ENCODE results near the gene LHFPL3. TPM values are rescaled to one million over a fixed set of nuclear protein-coding genes. Genes with fewer than 3 reads are reported as not detected.

Gene LHFPL3
- total RNA-seq, 2 donors from 2014 or later, result not detected

DNA sequence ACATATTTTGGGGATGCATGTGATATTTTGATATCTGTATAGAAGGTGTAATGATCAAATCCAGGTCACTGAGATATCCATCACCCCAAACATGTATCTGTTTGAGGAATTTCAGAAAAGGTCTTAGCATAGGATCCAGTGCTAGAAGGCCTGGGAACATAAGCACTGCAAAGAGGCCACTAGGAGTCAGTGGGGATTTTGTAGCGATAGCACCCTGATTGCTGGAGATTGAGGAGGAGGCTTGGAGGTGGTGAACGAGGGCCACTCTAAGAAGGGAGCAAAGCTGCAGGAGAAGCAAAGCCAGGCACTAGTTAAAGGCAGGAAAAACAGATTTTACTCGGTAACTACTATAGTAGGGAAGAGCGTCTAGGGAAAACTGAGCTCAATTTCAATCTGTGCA lies 324.0 kb downstream of the LHFPL3 start:
- Histone ChIP-seq H3K9me3 (no peaks in the 10 kb centered on the region), H3K27ac (no peak overlapping the region), H3K36me3 (no peaks in the 10 kb centered on the region), H3K4me3 (no peak overlapping the region), H3K27me3 (no peaks in the 10 kb centered on the region), H3K4me1 (no peaks in the 10 kb centered on the region)
- no peak for DNase-seq (ENCODE audit: low spot score)
- TF ChIP-seq, protein P1, sequence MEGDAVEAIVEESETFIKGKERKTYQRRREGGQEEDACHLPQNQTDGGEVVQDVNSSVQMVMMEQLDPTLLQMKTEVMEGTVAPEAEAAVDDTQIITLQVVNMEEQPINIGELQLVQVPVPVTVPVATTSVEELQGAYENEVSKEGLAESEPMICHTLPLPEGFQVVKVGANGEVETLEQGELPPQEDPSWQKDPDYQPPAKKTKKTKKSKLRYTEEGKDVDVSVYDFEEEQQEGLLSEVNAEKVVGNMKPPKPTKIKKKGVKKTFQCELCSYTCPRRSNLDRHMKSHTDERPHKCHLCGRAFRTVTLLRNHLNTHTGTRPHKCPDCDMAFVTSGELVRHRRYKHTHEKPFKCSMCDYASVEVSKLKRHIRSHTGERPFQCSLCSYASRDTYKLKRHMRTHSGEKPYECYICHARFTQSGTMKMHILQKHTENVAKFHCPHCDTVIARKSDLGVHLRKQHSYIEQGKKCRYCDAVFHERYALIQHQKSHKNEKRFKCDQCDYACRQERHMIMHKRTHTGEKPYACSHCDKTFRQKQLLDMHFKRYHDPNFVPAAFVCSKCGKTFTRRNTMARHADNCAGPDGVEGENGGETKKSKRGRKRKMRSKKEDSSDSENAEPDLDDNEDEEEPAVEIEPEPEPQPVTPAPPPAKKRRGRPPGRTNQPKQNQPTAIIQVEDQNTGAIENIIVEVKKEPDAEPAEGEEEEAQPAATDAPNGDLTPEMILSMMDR (IDR thresholded peaks at IDR 0.05), result no peak

GRCh38 chr7:104652865-104653264 lies 324.5 kb downstream of the LHFPL3 start:
- H3K9me3 ChIP-seq, result no peaks in the 10 kb centered on the region
- H3K27me3 ChIP-seq, result no peaks in the 10 kb centered on the region
- TF ChIP-seq, protein P1 (IDR thresholded peaks at IDR 0.05), result no peak
- DNase-seq (ENCODE audit: low spot score), result no peak
- H3K4me3 ChIP-seq, result no peak overlapping the region
- H3K4me1 ChIP-seq, result no peaks in the 10 kb centered on the region
- H3K36me3 ChIP-seq, result no peaks in the 10 kb centered on the region
- no peak overlapping the region for H3K27ac ChIP-seq

- H3K9me3 ChIP-seq, result no peaks in the 10 kb centered on the region
- H3K27ac ChIP-seq, result no peak overlapping the region
- H3K36me3 ChIP-seq, result no peaks in the 10 kb centered on the region
- TF ChIP-seq, protein P1 (IDR thresholded peaks at IDR 0.05), result no peak
- H3K4me3 ChIP-seq, result no peak overlapping the region
- no peaks in the 10 kb centered on the region for H3K4me1 ChIP-seq
- DNase-seq (ENCODE audit: low spot score), result no peak
- no peaks in the 10 kb centered on the region for H3K27me3 ChIP-seq
These were observed 325.5 kb downstream of the LHFPL3 start for GRCh38 chr7:104653825-104654401.

DNA sequence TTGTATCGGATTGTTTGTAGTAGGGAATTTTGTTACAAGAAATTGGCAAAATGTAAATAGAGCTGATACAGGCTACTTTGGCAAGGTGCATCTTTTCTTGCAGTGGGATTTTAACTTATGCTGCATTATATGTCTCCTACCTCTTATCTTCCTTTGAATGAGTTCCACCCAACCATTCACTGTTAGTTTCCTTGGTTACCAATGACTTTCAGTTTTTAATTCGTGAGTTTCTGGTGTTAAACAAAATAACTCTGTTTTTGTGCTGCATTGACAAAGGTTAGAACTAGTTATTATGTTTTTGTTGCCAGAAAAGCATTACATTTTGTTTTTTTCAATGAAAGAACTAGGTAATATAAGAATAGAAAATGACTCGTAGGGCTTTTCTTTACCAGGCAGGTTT lies 327.2 kb downstream of the LHFPL3 start:
- TF ChIP-seq, protein P1 (IDR thresholded peaks at IDR 0.05), result no peak
- Histone ChIP-seq H3K4me3 (no peak overlapping the region), H3K27me3 (no peaks in the 10 kb centered on the region), H3K36me3 (no peaks in the 10 kb centered on the region), H3K27ac (no peak overlapping the region), H3K9me3 (no peaks in the 10 kb centered on the region), H3K4me1 (no peaks in the 10 kb centered on the region)
- DNase-seq (ENCODE audit: low spot score), result no peak

- no peak overlapping the region for H3K4me3 ChIP-seq
- H3K4me1 ChIP-seq, result no peaks in the 10 kb centered on the region
- TF ChIP-seq, protein P1 (IDR thresholded peaks at IDR 0.05), result no peak
- H3K27ac ChIP-seq, result no peak overlapping the region
- no peak for DNase-seq (ENCODE audit: low spot score)
- no peaks in the 10 kb centered on the region for H3K27me3 ChIP-seq
- H3K9me3 ChIP-seq, result no peaks in the 10 kb centered on the region
- H3K36me3 ChIP-seq, result no peaks in the 10 kb centered on the region
These were observed 328.1 kb downstream of the LHFPL3 start for GRCh38 chr7:104656467-104656866.

- H3K9me3 ChIP-seq, result no peaks in the 10 kb centered on the region
- no peak overlapping the region for H3K4me3 ChIP-seq
- H3K4me1 ChIP-seq, result no peaks in the 10 kb centered on the region
- no peaks in the 10 kb centered on the region for H3K27me3 ChIP-seq
- H3K36me3 ChIP-seq, result no peaks in the 10 kb centered on the region
- TF ChIP-seq, protein P1 (IDR thresholded peaks at IDR 0.05), result no peak
- no peak overlapping the region for H3K27ac ChIP-seq
- no peak for DNase-seq (ENCODE audit: low spot score)
These were observed 328.7 kb downstream of the LHFPL3 start for GRCh38 chr7:104657134-104657533.
